Measurements from ENCODE around the gene SGSM1.

SGSM1 gene

DNA sequence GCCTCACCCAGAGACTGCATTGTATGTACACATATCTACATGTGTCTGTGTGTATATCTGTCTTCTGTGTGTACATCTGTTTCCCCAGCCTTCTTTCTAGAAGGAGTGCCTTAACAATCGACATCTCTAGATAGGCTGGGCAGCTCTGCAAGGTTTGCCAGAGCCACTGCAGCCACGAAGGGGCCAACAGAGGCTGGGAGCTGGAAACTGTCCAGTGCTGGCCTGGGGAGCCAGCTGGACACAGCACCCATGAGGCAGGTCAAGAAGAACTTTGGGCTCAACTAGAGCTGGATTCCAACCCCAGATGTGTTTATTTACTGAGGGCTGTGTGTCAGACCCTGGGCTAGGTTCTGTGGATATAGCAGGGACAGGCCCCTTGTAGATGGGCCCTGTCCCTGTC lies 3.3 kb downstream of the SGSM1 start:
- no peak overlapping the region for H3K9ac ChIP-seq (ENCODE audit: low read depth, low read length)
- H3K27me3 ChIP-seq (ENCODE audit: control insufficient read depth, insufficient read depth, low read length), result peaks cover 52% of the 10 kb centered on the region
- H3K4me3 ChIP-seq (ENCODE audit: low read length), result no peak overlapping the region
- H3K4me2 ChIP-seq (ENCODE audit: low read length), result no peak overlapping the region
- no peaks in the 10 kb centered on the region for H3K36me3 ChIP-seq (ENCODE audit: insufficient read depth, low read length)
- H3K4me1 ChIP-seq (ENCODE audit: control insufficient read depth, insufficient read depth, low read length), result no peaks in the 10 kb centered on the region
- no peaks in the 10 kb centered on the region for H3K9me3 ChIP-seq (replicated peaks; ENCODE audit: low read length)

DNA sequence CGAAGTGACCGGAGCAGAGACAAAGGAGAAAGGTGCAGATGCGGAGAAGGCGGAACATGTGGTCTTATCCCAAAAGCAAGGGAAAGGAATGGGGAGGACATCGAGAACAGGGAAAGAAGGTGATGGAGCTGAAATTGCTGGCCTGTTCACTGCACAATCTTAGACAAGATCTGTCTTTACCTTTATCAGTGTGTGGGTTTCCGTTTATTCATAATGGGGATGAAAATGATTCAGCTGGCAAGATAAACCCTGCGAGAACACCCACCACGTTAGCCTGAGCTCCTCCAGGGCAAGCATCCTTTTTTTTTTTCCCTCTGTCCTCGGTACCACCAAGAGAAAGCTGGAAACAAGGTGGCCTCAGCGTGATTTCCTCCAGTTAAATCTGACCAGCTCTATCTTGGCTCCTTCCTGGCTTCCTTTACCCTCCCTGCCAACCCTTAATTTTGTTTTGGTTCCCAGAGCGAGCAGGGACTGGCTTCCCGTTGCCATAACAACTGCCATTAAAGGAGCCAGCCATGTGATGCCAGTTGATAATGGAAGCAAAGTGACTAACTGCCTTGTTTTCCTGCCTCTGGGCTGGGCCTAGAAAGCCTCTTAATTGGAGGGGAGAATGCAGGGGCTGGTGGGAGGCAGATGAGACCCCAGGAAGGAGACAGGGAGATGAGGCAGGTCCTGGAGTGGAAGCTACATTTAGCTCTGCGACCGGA lies 4.2 kb downstream of the SGSM1 start:
- Histone ChIP-seq H3K9me3 (replicated peaks; ENCODE audit: low read length) (no peaks in the 10 kb centered on the region), H3K4me3 (ENCODE audit: low read length) (no peak overlapping the region), H3K4me1 (ENCODE audit: control insufficient read depth, insufficient read depth, low read length) (no peaks in the 10 kb centered on the region), H3K4me2 (ENCODE audit: low read length) (no peak overlapping the region), H3K27me3 (ENCODE audit: control insufficient read depth, insufficient read depth, low read length) (peaks cover 47% of the 10 kb centered on the region), H3K36me3 (ENCODE audit: insufficient read depth, low read length) (no peaks in the 10 kb centered on the region), H3K9ac (ENCODE audit: low read depth, low read length) (no peak overlapping the region)

DNA sequence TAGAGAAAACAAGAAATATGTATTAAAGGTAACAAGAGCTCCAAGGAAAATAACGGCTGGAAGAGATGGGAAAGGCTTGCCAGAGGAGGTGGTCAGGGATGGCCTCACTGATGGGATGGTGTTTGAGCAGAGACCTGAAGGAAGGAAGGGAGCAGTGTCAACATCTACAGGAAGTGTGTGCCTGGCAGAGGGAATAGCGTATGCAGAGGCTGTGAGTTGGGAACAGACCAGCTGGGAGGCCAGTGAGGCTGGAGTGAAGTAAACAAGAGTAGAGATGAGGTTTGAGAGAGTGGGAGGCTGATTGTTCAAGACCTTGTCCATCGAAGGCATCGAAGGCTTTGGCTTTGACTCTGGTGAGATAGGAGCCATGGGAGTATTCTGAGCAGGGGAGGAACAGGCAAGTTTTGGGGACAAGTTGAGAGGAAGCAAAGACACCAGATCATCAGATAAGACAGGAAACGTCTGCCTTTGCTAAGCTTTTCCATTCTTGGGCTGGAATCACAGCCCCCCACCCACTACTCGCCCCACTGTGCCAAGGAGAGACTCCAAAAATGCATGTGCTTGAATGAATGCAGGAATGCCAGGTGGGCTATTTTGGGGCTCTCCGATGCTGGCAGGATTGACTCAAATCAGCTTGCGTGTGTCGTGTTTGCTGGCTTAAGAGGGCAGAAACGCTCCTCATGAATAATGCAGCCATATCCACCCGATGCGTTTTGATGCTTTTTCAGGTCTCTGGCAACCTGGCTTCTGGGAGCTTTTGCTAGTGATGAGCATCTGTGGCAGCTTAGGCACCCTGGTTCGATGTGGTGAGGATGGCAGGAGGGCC lies 7.2 kb downstream of the SGSM1 start:
- H3K4me2 ChIP-seq (ENCODE audit: low read length), result no peak overlapping the region
- no peak overlapping the region for H3K4me3 ChIP-seq (ENCODE audit: low read length)
- peaks cover 42% of the 10 kb centered on the region for H3K27me3 ChIP-seq (ENCODE audit: control insufficient read depth, insufficient read depth, low read length)
- H3K4me1 ChIP-seq (ENCODE audit: control insufficient read depth, insufficient read depth, low read length), result no peaks in the 10 kb centered on the region
- H3K9me3 ChIP-seq (replicated peaks; ENCODE audit: low read length), result no peaks in the 10 kb centered on the region
- H3K36me3 ChIP-seq (ENCODE audit: insufficient read depth, low read length), result no peaks in the 10 kb centered on the region
- no peak overlapping the region for H3K9ac ChIP-seq (ENCODE audit: low read depth, low read length)

- Histone ChIP-seq H3K4me1 (ENCODE audit: control insufficient read depth, insufficient read depth, low read length) (no peaks in the 10 kb centered on the region), H3K27me3 (ENCODE audit: control insufficient read depth, insufficient read depth, low read length) (peaks cover 35% of the 10 kb centered on the region), H3K9me3 (replicated peaks; ENCODE audit: low read length) (no peaks in the 10 kb centered on the region), H3K4me3 (ENCODE audit: low read length) (no peak overlapping the region), H3K9ac (ENCODE audit: low read depth, low read length) (no peak overlapping the region), H3K4me2 (ENCODE audit: low read length) (no peak overlapping the region), H3K36me3 (ENCODE audit: insufficient read depth, low read length) (no peaks in the 10 kb centered on the region)
Measured at GRCh38 chr22:24813861-24814770, 8.1 kb downstream of the SGSM1 start.

GRCh38 chr22:24816806-24817205 lies 10.8 kb downstream of the SGSM1 start:
- H3K4me1 ChIP-seq (ENCODE audit: control insufficient read depth, insufficient read depth, low read length), result no peaks in the 10 kb centered on the region
- H3K4me3 ChIP-seq (ENCODE audit: low read length), result no peak overlapping the region
- H3K27me3 ChIP-seq (ENCODE audit: control insufficient read depth, insufficient read depth, low read length), result peaks cover 21% of the 10 kb centered on the region
- no peak overlapping the region for H3K9ac ChIP-seq (ENCODE audit: low read depth, low read length)
- H3K4me2 ChIP-seq (ENCODE audit: low read length), result no peak overlapping the region
- H3K9me3 ChIP-seq (replicated peaks; ENCODE audit: low read length), result no peaks in the 10 kb centered on the region
- H3K36me3 ChIP-seq (ENCODE audit: insufficient read depth, low read length), result no peaks in the 10 kb centered on the region

DNA sequence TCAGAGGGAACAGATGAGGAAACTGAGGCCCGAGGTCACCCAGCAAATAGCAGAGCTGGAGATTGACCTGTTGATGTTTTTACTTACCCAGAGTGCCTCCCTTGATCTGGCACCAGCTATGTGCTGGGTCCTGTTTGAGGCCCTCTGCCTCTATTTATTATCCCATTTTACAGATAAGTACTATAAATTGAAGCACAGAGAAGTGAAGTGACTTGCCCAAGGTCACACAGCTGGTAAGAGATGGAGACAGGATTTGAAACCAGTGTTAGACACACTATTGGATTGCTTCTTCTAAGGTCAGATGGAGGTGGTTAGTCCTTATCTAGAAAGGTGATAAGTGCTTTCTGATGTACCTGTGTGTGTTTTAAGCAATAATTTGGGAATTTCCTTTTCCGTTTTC lies 13.5 kb downstream of the SGSM1 start:
- Histone ChIP-seq H3K36me3 (ENCODE audit: insufficient read depth, low read length) (no peaks in the 10 kb centered on the region), H3K27me3 (ENCODE audit: control insufficient read depth, insufficient read depth, low read length) (peaks cover 3% of the 10 kb centered on the region), H3K9ac (ENCODE audit: low read depth, low read length) (no peak overlapping the region), H3K4me1 (ENCODE audit: control insufficient read depth, insufficient read depth, low read length) (no peaks in the 10 kb centered on the region), H3K4me3 (ENCODE audit: low read length) (no peak overlapping the region), H3K9me3 (replicated peaks; ENCODE audit: low read length) (no peaks in the 10 kb centered on the region), H3K4me2 (ENCODE audit: low read length) (no peak overlapping the region)

GRCh38 chr22:24819911-24820461 lies 14.0 kb downstream of the SGSM1 start:
- no peak overlapping the region for H3K4me3 ChIP-seq (ENCODE audit: low read length)
- H3K36me3 ChIP-seq (ENCODE audit: insufficient read depth, low read length), result no peaks in the 10 kb centered on the region
- H3K9ac ChIP-seq (ENCODE audit: low read depth, low read length), result no peak overlapping the region
- no peaks in the 10 kb centered on the region for H3K4me1 ChIP-seq (ENCODE audit: control insufficient read depth, insufficient read depth, low read length)
- no peak overlapping the region for H3K4me2 ChIP-seq (ENCODE audit: low read length)
- no peaks in the 10 kb centered on the region for H3K9me3 ChIP-seq (replicated peaks; ENCODE audit: low read length)
- peaks cover 3% of the 10 kb centered on the region for H3K27me3 ChIP-seq (ENCODE audit: control insufficient read depth, insufficient read depth, low read length)

DNA sequence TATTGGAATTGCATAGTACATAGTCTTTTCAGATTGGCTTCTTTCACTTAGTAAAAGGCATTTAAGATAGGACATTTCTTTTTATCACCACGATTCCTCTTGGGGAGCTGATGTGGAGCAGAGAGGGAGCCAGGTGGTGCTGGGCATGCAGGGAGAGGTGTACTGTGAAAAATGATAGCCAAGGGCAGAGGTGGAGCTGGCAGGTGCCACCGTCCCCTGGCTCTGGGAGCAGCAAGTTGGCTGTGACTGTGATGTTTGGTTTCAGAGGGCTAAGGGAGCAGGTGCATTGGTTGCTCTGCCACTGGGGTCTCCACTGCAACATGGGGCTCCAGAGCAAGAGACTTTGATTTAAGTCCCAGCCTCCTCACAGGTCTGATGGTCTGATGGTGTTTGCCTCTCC lies 16.5 kb downstream of the SGSM1 start:
- Histone ChIP-seq H3K4me3 (ENCODE audit: low read length) (no peak overlapping the region), H3K4me1 (ENCODE audit: control insufficient read depth, insufficient read depth, low read length) (no peaks in the 10 kb centered on the region), H3K9me3 (replicated peaks; ENCODE audit: low read length) (no peaks in the 10 kb centered on the region), H3K9ac (ENCODE audit: low read depth, low read length) (no peak overlapping the region), H3K4me2 (ENCODE audit: low read length) (no peak overlapping the region), H3K27me3 (ENCODE audit: control insufficient read depth, insufficient read depth, low read length) (no peaks in the 10 kb centered on the region), H3K36me3 (ENCODE audit: insufficient read depth, low read length) (no peaks in the 10 kb centered on the region)

GRCh38 chr22:24823787-24824186 lies 17.8 kb downstream of the SGSM1 start:
- Histone ChIP-seq H3K36me3 (ENCODE audit: insufficient read depth, low read length) (no peaks in the 10 kb centered on the region), H3K4me3 (ENCODE audit: low read length) (no peak overlapping the region), H3K9ac (ENCODE audit: low read depth, low read length) (no peak overlapping the region), H3K4me2 (ENCODE audit: low read length) (no peak overlapping the region), H3K4me1 (ENCODE audit: control insufficient read depth, insufficient read depth, low read length) (no peaks in the 10 kb centered on the region), H3K9me3 (replicated peaks; ENCODE audit: low read length) (no peaks in the 10 kb centered on the region), H3K27me3 (ENCODE audit: control insufficient read depth, insufficient read depth, low read length) (no peaks in the 10 kb centered on the region)

DNA sequence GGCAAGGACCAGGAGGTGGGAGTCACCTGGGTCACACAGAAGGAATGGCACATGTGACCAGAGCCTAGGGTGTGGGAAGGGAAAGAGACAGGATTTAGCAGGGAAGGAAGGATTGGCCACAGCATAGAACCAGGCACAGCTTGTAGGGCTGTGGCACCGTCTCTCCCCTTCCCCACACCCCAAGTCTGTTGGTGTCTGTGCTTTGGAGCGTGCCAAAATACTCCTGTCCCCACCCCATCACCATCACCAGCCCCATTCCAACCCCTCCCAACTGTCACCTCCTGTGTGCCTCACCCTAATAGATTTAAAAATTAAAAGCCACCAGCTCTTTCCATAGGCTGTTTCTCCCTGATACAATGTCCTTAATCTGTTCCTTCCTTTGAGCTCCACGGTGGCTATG lies 18.2 kb downstream of the SGSM1 start:
- Histone ChIP-seq H3K9me3 (replicated peaks; ENCODE audit: low read length) (no peaks in the 10 kb centered on the region), H3K4me3 (ENCODE audit: low read length) (no peak overlapping the region)

GRCh38 chr22:24824915-24825314 lies 18.9 kb downstream of the SGSM1 start:
- H3K9me3 ChIP-seq (replicated peaks; ENCODE audit: low read length), result no peaks in the 10 kb centered on the region
- H3K9ac ChIP-seq (ENCODE audit: low read depth, low read length), result no peak overlapping the region
- no peaks in the 10 kb centered on the region for H3K4me1 ChIP-seq (ENCODE audit: control insufficient read depth, insufficient read depth, low read length)
- no peak overlapping the region for H3K4me3 ChIP-seq (ENCODE audit: low read length)
- no peaks in the 10 kb centered on the region for H3K36me3 ChIP-seq (ENCODE audit: insufficient read depth, low read length)
- peaks cover 5% of the 10 kb centered on the region for H3K27me3 ChIP-seq (ENCODE audit: control insufficient read depth, insufficient read depth, low read length)
- no peak overlapping the region for H3K4me2 ChIP-seq (ENCODE audit: low read length)

More for the DNA sequence above, 18.2 kb downstream of the SGSM1 start:
- no peak overlapping the region for H3K4me2 ChIP-seq (ENCODE audit: low read length)
- H3K36me3 ChIP-seq (ENCODE audit: insufficient read depth, low read length), result no peaks in the 10 kb centered on the region
- H3K9ac ChIP-seq (ENCODE audit: low read depth, low read length), result no peak overlapping the region
- no peaks in the 10 kb centered on the region for H3K4me1 ChIP-seq (ENCODE audit: control insufficient read depth, insufficient read depth, low read length)
- no peaks in the 10 kb centered on the region for H3K27me3 ChIP-seq (ENCODE audit: control insufficient read depth, insufficient read depth, low read length)
